Mesenchymal stem cell (in vitro differentiated cells and primary cell): ENCODE measurements around the gene IST1.
A peak's percentile ranks its signal among the peaks of the same experiment; 100 is the strongest.

Experiments
- DNase-seq: peaks from one replicate; pipeline ENCODE4 v3.0.0-alpha.2; 2013
- H2AFZ ChIP-seq: one replicate; pipeline ENCODE4 v1.6.1; 2013; ENCODE audit warnings: low read depth, mild to moderate bottlenecking, control low read depth, inconsistent platforms, low read length, moderate library complexity
- H2AK5ac ChIP-seq: 2 replicates; pipeline ENCODE4 v1.6.1; 2013; ENCODE audit warnings: low read length, moderate library complexity, mild to moderate bottlenecking, inconsistent platforms; ENCODE audit not compliant: severe bottlenecking
- H2BK120ac ChIP-seq: one replicate; pipeline ENCODE4 v1.6.1; 2013; ENCODE audit warnings: low read depth, mild to moderate bottlenecking, inconsistent platforms, low read length, moderate library complexity
- H2BK12ac ChIP-seq, 2 experiments: one replicate each; pipeline ENCODE4 v1.6.1; 2013; ENCODE audit warnings: inconsistent platforms in 2 of 2, low read length in 2 of 2, mild to moderate bottlenecking in 2 of 2, moderate library complexity in 2 of 2, control low read depth in 1 of 2
- H2BK15ac ChIP-seq: one replicate; pipeline ENCODE4 v1.6.1; 2013; ENCODE audit warnings: mild to moderate bottlenecking, low read depth, inconsistent platforms; ENCODE audit not compliant: poor library complexity, severe bottlenecking
- H2BK5ac ChIP-seq: 2 replicates; pipeline ENCODE4 v1.6.1; 2013; ENCODE audit warnings: low read depth, mild to moderate bottlenecking, low read length, control low read depth, inconsistent platforms; ENCODE audit not compliant: poor library complexity, severe bottlenecking
- H3K14ac ChIP-seq, 2 experiments: one replicate each; pipeline ENCODE4 v1.6.1; 2013; ENCODE audit warnings: inconsistent platforms in 2 of 2, low read length in 2 of 2, control low read depth in 1 of 2, mild to moderate bottlenecking in 1 of 2, moderate library complexity in 1 of 2
- H3K18ac ChIP-seq, 2 experiments: one replicate each; pipeline ENCODE4 v1.6.1; 2013; ENCODE audit warnings: inconsistent platforms in 2 of 2, low read length in 2 of 2, control low read depth in 1 of 2, low read depth in 1 of 2, mild to moderate bottlenecking in 1 of 2
- H3K23ac ChIP-seq, 2 experiments: one replicate each; pipeline ENCODE4 v1.6.1; 2013; ENCODE audit warnings: inconsistent platforms in 2 of 2, low read length in 2 of 2, mild to moderate bottlenecking in 2 of 2, moderate library complexity in 2 of 2, control low read depth in 1 of 2
- H3K27ac ChIP-seq: 2 replicates; pipeline ENCODE4 v1.5.1; 2013; ENCODE audit warnings: mild to moderate bottlenecking, moderate library complexity, low read length, control low read depth, inconsistent platforms; ENCODE audit not compliant: poor library complexity, severe bottlenecking
- H3K27me3 ChIP-seq, 2 experiments: 2 replicates each; pipeline versions ENCODE4 v1.6.1 to v1.7.0; 2013; ENCODE audit warnings: low read length in 2 of 2, mild to moderate bottlenecking in 2 of 2, moderate library complexity in 2 of 2, control low read depth in 1 of 2, inconsistent platforms in 1 of 2; ENCODE audit not compliant: control insufficient read depth in 1 of 2, insufficient read depth in 1 of 2
- H3K36me3 ChIP-seq, 2 experiments: 2 replicates each; pipeline versions ENCODE4 v1.6.1 to v1.7.0; 2013; ENCODE audit warnings: low read length in 2 of 2, control low read depth in 1 of 2, inconsistent platforms in 1 of 2, low read depth in 1 of 2, mild to moderate bottlenecking in 1 of 2; ENCODE audit not compliant: insufficient read depth in 2 of 2, control insufficient read depth in 1 of 2
- H3K4ac ChIP-seq, 2 experiments: one replicate each; pipeline ENCODE4 v1.6.1; 2013; ENCODE audit warnings: inconsistent platforms in 2 of 2, low read length in 2 of 2, mild to moderate bottlenecking in 2 of 2, moderate library complexity in 2 of 2, control low read depth in 1 of 2, low read depth in 1 of 2
- H3K4me1 ChIP-seq: 2 replicates; pipeline ENCODE4 v1.6.1; 2013; ENCODE audit warnings: low read depth, low read length, control low read depth; ENCODE audit not compliant: control insufficient read depth, insufficient read depth
- H3K4me2 ChIP-seq: 2 replicates; pipeline ENCODE4 v1.6.1; 2013; ENCODE audit warnings: low read length, mild to moderate bottlenecking, inconsistent platforms; ENCODE audit not compliant: poor library complexity, severe bottlenecking
- H3K4me3 ChIP-seq, 2 experiments: 2 replicates each; pipeline versions ENCODE4 v1.5.1 to v1.7.0; 2013; ENCODE audit warnings: low read length in 2 of 2, mild to moderate bottlenecking in 2 of 2, control low read depth in 1 of 2, low read depth in 1 of 2; ENCODE audit not compliant: insufficient read depth in 1 of 2
- H3K79me1 ChIP-seq: replicated peaks from 2 replicates; pipeline ENCODE4 v1.6.1; 2013; ENCODE audit warnings: mild to moderate bottlenecking, control low read depth, low read length, inconsistent platforms; ENCODE audit not compliant: poor library complexity, severe bottlenecking
- H3K9ac ChIP-seq: 2 replicates; pipeline ENCODE4 v1.7.0; 2013; ENCODE audit warnings: mild to moderate bottlenecking, low read length, moderate library complexity
- H3K9me3 ChIP-seq: 2 replicates; pipeline ENCODE4 v1.7.0; 2013; ENCODE audit warnings: mild to moderate bottlenecking, low read length; ENCODE audit not compliant: control insufficient read depth
- H4K8ac ChIP-seq: one replicate; pipeline ENCODE4 v1.6.1; 2013; ENCODE audit warnings: inconsistent platforms, mild to moderate bottlenecking, low read length, moderate library complexity
- H4K91ac ChIP-seq: one replicate; pipeline ENCODE4 v1.6.1; 2013; ENCODE audit warnings: mild to moderate bottlenecking, low read length, inconsistent platforms
- WGBS: methylation state at CpG from one replicate; pipeline ENCODE4 v1.1.7; 2013; ENCODE audit warnings: mixed read lengths; 5-methylcytosine and 5-hydroxymethylcytosine counted together

The IST1 gene

DNA sequence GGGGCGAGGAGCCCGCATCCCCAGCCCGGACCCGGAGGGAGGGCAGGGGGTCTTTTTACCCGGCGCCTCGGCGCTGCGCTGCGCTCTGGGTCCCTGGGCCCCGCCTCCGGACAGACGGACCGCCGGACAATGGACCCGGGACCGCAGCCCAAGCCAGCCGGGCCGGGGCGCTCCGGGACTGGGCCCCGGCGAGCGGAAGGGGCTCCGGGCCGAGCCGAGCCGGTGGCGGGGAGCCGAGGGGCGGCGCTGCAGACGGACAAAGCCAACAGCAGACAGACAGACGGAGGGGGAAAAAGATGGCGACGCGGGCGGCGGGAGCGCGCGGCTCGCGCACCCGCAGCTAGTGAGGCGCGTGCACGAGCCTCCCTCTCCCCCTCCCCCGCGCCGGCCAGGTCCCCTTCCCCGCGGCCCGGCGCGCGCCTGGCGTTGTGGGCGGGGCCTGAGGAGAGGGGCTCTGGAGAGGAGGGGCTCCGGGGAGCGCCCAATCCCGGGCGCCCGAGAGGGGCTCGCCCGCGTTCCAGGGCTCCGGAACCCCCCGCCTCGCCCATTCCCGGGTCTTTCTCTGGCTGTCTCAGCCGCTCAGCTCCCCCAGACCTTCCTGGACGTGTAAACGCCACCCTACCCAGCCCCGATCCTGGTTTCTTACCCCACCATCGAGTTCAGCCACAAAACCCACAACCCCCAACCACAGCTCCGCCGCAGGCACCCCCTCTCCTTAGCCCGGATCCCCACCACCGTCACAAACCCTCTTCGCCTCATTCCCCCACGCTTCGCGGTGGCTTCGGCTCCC lies 11.3 kb upstream of the IST1 start, which contains the start of gene ZNF821:
Gene ZNF821, minus strand, starts transcription at position 334 of the 790 bp plus-strand sequence. CDS start 4,236 bp downstream, outside the sequence.
- Histone ChIP-seq H3K4me1 (no peaks in the 10 kb centered on the region), H3K27ac (peak within 1 kb of the TSS; percentile 28), H3K9ac (peak within 1 kb of the TSS; percentile 94), H3K14ac (peak within 1 kb of the TSS; percentile 47 to 79), H2BK12ac (peak within 1 kb of the TSS in 1 of 2 experiments; percentile 49), H3K4ac (peak within 1 kb of the TSS in 1 of 2 experiments; percentile 87), H2AK5ac (no peak within 1 kb of the TSS), H3K36me3 (peaks cover 5 to 23% of the 10 kb centered on the region in 2 experiments), H2AFZ (peak within 1 kb of the TSS; percentile 75), H3K4me3 (peak within 1 kb of the TSS; percentile 91 to 96), H3K23ac (peak within 1 kb of the TSS in 1 of 2 experiments; percentile 69), H3K18ac (peak within 1 kb of the TSS; percentile 88 to 95), H3K27me3 (no peaks in the 10 kb centered on the region), H4K8ac (peak within 1 kb of the TSS; percentile 95), H3K9me3 (no peaks in the 10 kb centered on the region), H3K4me2 (peak within 1 kb of the TSS; percentile 100), H2BK5ac (peak within 1 kb of the TSS; percentile 87), H4K91ac (peak within 1 kb of the TSS; percentile 61), H2BK15ac (peak within 1 kb of the TSS; percentile 89), H2BK120ac (peak within 1 kb of the TSS; percentile 92), H3K79me1 (peaks cover 15% of the 10 kb centered on the region)
- WGBS, result 0% methylated on average over 33 of the region's 85 CpGs
- DNase-seq, result peak; percentile 81

DNA sequence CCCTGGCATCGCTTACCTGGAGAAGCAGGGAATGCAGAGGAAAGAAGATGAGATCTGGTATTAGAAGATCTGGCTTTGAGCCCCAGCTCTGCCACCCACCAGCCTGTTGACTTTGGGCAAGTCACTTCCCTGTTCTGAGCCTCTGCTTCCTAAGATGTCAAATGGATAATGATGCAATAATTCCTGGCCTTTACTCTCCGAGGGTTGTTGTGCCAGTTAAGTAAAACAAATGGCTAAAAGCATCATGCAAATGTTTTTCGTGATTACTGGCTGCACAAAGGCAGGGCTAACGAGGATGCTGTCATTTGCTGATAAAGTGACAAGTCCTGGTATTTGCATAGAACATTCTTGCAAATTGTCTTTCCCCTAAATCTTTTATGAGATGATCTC lies 10.1 kb upstream of the IST1 start:
- WGBS, result 45% methylated on average over 4 of the region's 4 CpGs
- Histone ChIP-seq H3K4ac (no peak overlapping the region), H3K18ac (no peak overlapping the region), H2BK15ac (no peak overlapping the region), H3K27ac (no peak overlapping the region), H2BK5ac (no peak overlapping the region), H2AK5ac (no peak overlapping the region), H4K91ac (no peak overlapping the region), H3K14ac (no peak overlapping the region), H3K4me3 (no peak overlapping the region), H3K4me1 (no peaks in the 10 kb centered on the region), H2AFZ (no peak overlapping the region), H4K8ac (no peak overlapping the region), H3K9ac (no peak overlapping the region), H3K4me2 (no peak overlapping the region), H2BK120ac (no peak overlapping the region), H3K79me1 (peaks cover 12% of the 10 kb centered on the region), H3K36me3 (peaks cover 4 to 11% of the 10 kb centered on the region in 2 experiments), H2BK12ac (no peak overlapping the region), H3K9me3 (no peaks in the 10 kb centered on the region), H3K23ac (no peak overlapping the region), H3K27me3 (no peaks in the 10 kb centered on the region)
- DNase-seq, result no peak

DNA sequence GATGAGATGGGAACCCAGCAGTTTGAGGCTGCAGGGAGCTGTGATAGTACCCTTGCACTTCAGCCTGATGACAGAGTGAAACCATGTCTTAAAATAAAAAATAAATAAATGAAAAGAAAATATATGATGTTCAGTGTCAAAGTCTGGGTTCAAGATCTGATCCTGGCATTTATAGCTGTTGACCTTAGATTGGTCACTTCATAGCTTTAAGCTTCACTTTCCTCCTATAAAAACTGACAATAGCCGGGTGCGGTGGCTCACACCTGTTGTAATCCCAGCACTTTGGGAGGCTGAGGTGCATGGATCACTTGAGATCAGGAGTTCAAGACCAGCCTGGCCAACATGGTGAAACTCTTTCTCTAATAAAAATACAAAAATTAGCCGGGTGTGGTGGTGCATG lies 6.2 kb upstream of the IST1 start:
- WGBS, result 100% methylated on average over 2 of the region's 3 CpGs
- no peak overlapping the region for H2BK5ac ChIP-seq
- H3K4me2 ChIP-seq, result no peak overlapping the region
- H3K18ac ChIP-seq, result no peak overlapping the region
- H3K14ac ChIP-seq, result no peak overlapping the region
- H2BK12ac ChIP-seq, result no peak overlapping the region
- peaks cover 2% of the 10 kb centered on the region for H3K79me1 ChIP-seq
- DNase-seq, result no peak
- no peaks in the 10 kb centered on the region for H3K4me1 ChIP-seq
- no peak overlapping the region for H3K27ac ChIP-seq
- H2AFZ ChIP-seq, result no peak overlapping the region
- no peak overlapping the region for H3K9ac ChIP-seq
- H3K36me3 ChIP-seq, result no peaks in the 10 kb centered on the region
- H3K4me3 ChIP-seq, result no peak overlapping the region
- no peak overlapping the region for H4K91ac ChIP-seq
- no peak overlapping the region for H3K4ac ChIP-seq
- H3K9me3 ChIP-seq, result no peaks in the 10 kb centered on the region
- no peak overlapping the region for H4K8ac ChIP-seq
- H3K23ac ChIP-seq, result no peak overlapping the region
- no peak overlapping the region for H2BK15ac ChIP-seq
- no peak overlapping the region for H2AK5ac ChIP-seq
- no peaks in the 10 kb centered on the region for H3K27me3 ChIP-seq
- no peak overlapping the region for H2BK120ac ChIP-seq

DNA sequence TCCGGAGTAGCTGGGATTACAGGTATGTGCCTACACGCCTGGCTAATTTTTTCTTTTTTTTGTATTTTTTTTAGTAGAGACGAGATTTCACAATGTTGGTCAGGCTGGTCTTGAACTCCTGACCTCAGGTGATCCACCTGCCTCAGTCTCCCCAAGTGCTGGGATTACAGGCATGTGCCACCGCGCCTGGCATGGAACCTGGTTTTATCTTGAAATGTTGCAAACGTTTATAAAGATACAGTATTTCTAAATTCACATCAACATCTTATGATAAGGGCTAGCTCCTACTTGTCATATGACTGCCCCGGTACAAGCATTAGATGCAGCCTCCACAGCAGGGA lies 1.5 kb upstream of the IST1 start:
- peak overlapping the region in 1 of 2 experiments; percentile 24 for H3K18ac ChIP-seq
- H2BK12ac ChIP-seq, result no peak overlapping the region
- no peaks in the 10 kb centered on the region for H3K9me3 ChIP-seq
- H3K14ac ChIP-seq, result no peak overlapping the region
- no peak for DNase-seq
- no peak overlapping the region for H2AFZ ChIP-seq
- H2BK5ac ChIP-seq, result no peak overlapping the region
- WGBS, result 58% methylated on average over 5 of the region's 7 CpGs
- H2BK15ac ChIP-seq, result no peak overlapping the region
- H4K8ac ChIP-seq, result no peak overlapping the region
- peak overlapping the region; percentile 95 for H3K27ac ChIP-seq
- H3K79me1 ChIP-seq, result peaks cover 2% of the 10 kb centered on the region
- no peak overlapping the region for H4K91ac ChIP-seq
- H3K4me1 ChIP-seq, result peaks cover 4% of the 10 kb centered on the region
- H3K27me3 ChIP-seq, result no peaks in the 10 kb centered on the region
- H3K4ac ChIP-seq, result peak overlapping the region in 1 of 2 experiments; percentile 75
- no peak overlapping the region for H3K23ac ChIP-seq
- H3K4me3 ChIP-seq, result peak overlapping the region in 1 of 2 experiments; percentile 93
- peaks cover 7 to 8% of the 10 kb centered on the region in 2 experiments for H3K36me3 ChIP-seq
- H3K9ac ChIP-seq, result peak overlapping the region; percentile 97
- no peak overlapping the region for H2AK5ac ChIP-seq
- H2BK120ac ChIP-seq, result no peak overlapping the region
- peak overlapping the region; percentile 96 for H3K4me2 ChIP-seq
